Ramos (cell line): ENCODE data around the gene UNC45A.
"Not testable (repeated sequence)": the region's sequence is repeated elsewhere in the genome, so short reads cannot be mapped to it uniquely, and the experiment has no call there.

Experiments used
- in situ Hi-C: fragments of 300-500 bp; cut with MboI; formaldehyde crosslinking; loops from one replicate; pipeline ENCODE4 v1.14.3; 2022; ENCODE audit warnings: low sequenced_read_pairs; ENCODE audit not compliant: unreplicated experiment

UNC45A gene

GRCh38 chr15:90902040-90902839 is 32.8 kb upstream of the UNC45A start:
- in situ Hi-C loops = no loop called here

- in situ Hi-C loops = no loop called here
Observed at GRCh38 chr15:90902840-90903732, 32.0 kb upstream of the UNC45A start, which contains the start of gene MAN2A2. TSS of gene MAN2A2 (plus strand) at chr15:90903302. CDS start at chr15:90904208, 906 bp downstream.

- in situ Hi-C loops = no loop called here
Observed at GRCh38 chr15:90903733-90904536, 31.1 kb upstream of the UNC45A start.

- in situ Hi-C loops = no loop called here
Observed at GRCh38 chr15:90904746-90905145, 30.3 kb upstream of the UNC45A start.

GRCh38 chr15:90905306-90906180 is 29.5 kb upstream of the UNC45A start:
- in situ Hi-C loops = no loop called here

GRCh38 chr15:90906181-90906849 is 28.8 kb upstream of the UNC45A start:
- in situ Hi-C loops = no loop called here

- in situ Hi-C loops = no loop called here
Observed at GRCh38 chr15:90907051-90907660, 27.9 kb upstream of the UNC45A start.

- in situ Hi-C loops = no loop called here
Observed at GRCh38 chr15:90907838-90908507, 27.1 kb upstream of the UNC45A start.

- in situ Hi-C loops = not testable (repeated sequence)
Observed at GRCh38 chr15:90909449-90909848, 25.6 kb upstream of the UNC45A start.

- in situ Hi-C loops = no loop called here
Observed at GRCh38 chr15:90909976-90910375, 25.1 kb upstream of the UNC45A start.

- in situ Hi-C loops = no loop called here
Observed at GRCh38 chr15:90910441-90911301, 24.4 kb upstream of the UNC45A start.

GRCh38 chr15:90911302-90911623 is 23.8 kb upstream of the UNC45A start:
- in situ Hi-C loops = no loop called here

- in situ Hi-C loops = no loop called here
Observed at GRCh38 chr15:90911906-90912769, 22.9 kb upstream of the UNC45A start.

- in situ Hi-C loops = no loop called here
Observed at GRCh38 chr15:90912770-90913075, 22.4 kb upstream of the UNC45A start.

- in situ Hi-C loops = no loop called here
Observed at GRCh38 chr15:90913398-90913944, 21.6 kb upstream of the UNC45A start.
